HG03139 (cell line): ENCODE data around the gene NEU1.
A peak's percentile ranks its signal among the peaks of the same experiment; 100 is the strongest.
"Not testable (repeated sequence)": the region's sequence is repeated elsewhere in the genome, so short reads cannot be mapped to it uniquely, and the experiment has no call there.

Experiments used
- ATAC-seq: cut with Tn5 transposase; IDR thresholded peaks from one replicate; pipeline ENCODE4 v1.9.1; 2021; ENCODE audit not compliant: unreplicated experiment

Gene NEU1

DNA sequence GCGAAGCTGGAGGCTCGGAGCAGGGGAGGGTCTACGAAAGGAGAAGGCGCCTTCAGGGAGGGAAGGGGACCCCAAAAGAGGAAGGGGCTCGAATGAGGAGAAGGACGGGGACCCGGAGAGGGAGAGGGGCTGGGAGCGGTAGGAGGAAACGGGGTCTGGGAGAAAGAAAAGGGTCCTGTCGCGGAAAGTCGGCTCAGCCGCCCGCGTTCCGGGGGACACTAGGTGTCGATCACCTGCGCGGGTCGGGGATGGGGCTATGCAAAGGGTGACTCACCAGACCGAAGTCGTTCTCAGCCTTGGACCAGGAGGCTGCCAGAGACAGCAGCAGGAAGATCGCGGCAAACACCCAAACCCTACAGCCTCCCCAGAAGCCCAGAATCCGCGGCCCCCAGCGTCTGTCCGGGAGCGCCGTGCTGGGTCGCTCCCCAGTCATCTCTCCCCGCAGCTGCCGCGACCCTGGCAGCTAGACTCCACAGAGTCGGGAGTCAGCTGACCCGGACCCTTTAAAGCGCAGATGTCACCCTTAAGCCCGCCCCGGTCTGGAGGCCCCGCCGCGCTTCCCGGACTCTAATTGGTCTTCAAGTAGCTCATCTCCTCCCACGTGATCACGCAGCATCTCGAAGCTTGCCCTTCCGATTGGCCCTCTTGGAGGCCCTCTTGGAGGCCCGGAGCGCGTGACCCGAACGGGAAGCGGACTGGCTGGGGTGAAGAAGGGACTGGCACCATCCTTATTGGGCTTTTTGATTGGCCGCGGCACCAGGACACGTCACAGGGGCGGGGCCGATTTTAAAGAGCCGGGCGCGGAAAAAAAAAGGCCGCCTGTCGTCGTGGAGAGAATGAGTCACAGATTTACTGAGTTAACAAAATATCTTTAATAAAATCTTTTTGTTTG, at the start of gene NEU1:
TSS of gene NEU1 (minus strand) at position 478 of the 892 bp plus-strand sequence. CDS start at position 433, 45 bp downstream.
- ATAC-seq = peak; percentile 90

- ATAC-seq = no peak
These were observed 49.4 kb upstream of the NEU1 start for GRCh38 chr6:31911826-31912585.

DNA sequence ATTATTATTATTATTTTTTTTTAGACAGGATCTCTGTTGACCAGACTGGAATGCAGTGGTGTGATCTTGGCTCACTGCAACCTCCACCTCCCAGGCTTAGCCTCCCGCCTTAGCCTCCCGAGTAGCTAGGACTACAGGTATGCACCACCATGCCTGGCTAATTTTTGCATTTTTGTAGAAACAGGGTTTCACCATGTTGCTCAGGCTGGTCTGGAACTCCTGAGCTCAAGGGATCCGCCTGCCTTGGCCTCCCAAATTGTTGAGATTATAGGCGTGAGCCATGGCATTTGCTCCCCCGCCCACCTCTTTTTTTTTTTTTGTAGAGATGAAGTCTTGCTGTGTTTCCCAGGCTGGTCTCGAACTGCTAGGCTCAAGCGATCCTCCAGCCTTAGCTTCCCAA, 46.7 kb upstream of the NEU1 start:
- not testable (repeated sequence) for ATAC-seq

GRCh38 chr6:31908791-31909190, 46.2 kb upstream of the NEU1 start:
- ATAC-seq = peak; percentile 59

- not testable (repeated sequence) for ATAC-seq
These were observed 45.6 kb upstream of the NEU1 start for GRCh38 chr6:31908255-31908654.

- ATAC-seq = no peak
These were observed 44.7 kb upstream of the NEU1 start for GRCh38 chr6:31907158-31907813.

GRCh38 chr6:31906727-31907126, 44.1 kb upstream of the NEU1 start:
- not testable (repeated sequence) for ATAC-seq

DNA sequence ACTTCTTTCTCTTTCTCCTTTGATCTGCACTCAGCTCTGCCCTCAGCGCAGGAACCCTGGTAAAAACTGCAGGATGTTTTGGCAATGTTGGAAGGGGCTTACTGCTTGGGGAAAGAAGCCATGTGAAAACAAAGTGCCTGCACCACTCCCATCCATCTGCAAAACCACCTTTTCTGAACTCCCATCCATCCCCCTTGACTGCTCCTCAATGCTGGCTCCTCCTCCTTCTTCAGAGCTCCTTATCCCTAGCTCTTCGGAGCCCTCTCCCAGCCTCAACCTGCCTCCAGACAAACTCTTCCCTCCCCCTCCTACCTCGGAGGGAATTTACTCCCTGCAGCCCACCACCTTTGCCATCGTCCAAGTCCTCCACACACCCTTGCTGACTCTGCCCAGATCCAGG, 43.5 kb upstream of the NEU1 start:
- no peak for ATAC-seq

DNA sequence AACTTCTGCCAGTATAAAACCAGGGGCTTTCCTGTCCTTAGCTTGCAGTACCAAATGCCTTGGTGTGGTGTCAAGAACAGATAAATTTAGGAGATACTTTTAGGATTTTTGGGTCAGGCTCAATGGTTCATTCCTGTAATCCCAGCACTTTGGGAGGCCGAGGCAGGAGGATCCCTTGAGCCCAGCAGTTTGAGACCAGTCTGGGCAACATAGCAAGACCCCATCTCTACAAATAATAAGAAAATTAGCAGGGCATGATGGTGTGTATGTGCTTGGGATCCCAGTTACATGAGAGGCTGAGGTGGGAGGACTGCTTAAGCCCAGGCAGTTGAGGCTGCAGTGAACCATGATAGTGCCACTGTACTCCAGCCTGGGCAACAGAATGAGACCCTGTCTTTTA, 42.4 kb upstream of the NEU1 start:
- no peak for ATAC-seq

GRCh38 chr6:31903957-31904356, 41.3 kb upstream of the NEU1 start:
- no peak for ATAC-seq

GRCh38 chr6:31901953-31902643, 39.5 kb upstream of the NEU1 start, which contains the start of gene ZBTB12:
TSS of gene ZBTB12 (minus strand) at chr6:31902086. CDS start at chr6:31901305, 781 bp downstream.
- ATAC-seq = no peak

GRCh38 chr6:31901415-31901952, 38.9 kb upstream of the NEU1 start:
- no peak for ATAC-seq

DNA sequence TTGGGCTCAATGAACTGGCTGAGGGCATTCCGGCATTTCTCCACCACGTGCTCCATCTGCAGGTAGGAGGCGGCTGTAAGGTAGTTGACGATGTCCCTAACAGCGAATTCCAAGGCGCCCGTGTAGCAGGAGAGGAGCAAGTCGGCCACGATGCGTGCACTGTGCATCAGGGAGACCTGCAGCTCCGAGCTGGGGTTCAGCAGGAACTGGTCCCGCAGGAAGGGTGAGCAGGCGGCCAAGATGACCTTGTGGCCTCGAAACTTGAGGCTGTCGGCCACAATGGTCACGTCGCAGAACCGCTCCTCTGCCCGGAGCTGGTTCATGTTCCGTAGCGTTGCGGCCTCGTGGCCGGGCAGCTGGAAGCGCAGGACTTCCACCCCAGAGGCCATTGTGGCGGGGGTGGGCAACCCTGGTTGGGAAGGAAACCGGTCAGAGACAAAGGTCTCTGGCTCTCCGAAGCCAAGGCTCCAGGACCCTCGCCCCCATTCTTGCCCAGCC, 38.3 kb upstream of the NEU1 start:
- no peak for ATAC-seq

DNA sequence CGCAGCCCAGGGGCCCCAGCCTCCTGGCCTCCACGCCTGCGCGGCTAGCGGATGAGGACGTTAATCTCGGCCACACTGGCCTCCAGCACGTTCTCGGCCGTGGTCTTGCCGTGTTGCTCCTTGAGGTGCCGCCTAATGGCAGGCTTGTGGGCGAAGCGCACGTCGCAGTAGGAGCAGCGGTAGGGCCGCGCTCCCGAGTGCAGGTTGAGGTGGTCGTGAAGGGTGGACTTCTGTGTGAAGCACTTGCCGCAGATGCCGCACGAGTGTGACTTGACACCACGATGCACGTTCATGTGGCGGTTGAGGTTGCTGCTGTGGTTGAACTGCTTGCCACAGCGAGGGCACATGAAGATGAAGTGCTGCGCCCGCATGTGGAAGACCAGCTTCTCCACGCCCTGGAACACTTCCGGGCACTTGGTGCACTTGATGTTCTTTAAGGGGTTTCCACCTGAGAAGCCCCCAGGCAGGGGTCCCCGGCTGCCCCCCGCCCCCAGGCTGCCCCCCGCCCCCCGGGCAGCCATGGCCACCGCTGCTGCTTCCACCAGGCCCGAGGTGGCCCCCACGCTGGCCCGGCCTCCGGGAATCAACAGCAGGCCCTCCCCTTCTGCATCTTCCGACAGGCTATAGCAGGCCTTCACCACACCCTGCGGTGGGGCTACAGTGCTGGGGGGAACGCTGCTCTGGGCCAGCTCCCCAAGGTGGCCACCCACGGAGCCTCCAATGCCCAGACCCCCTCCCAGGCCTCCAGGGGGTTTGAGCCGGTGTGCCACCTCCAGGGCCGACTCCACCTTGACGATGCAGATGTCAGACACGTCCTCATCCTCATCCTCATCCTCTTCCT, 37.5 kb upstream of the NEU1 start:
- no peak for ATAC-seq

DNA sequence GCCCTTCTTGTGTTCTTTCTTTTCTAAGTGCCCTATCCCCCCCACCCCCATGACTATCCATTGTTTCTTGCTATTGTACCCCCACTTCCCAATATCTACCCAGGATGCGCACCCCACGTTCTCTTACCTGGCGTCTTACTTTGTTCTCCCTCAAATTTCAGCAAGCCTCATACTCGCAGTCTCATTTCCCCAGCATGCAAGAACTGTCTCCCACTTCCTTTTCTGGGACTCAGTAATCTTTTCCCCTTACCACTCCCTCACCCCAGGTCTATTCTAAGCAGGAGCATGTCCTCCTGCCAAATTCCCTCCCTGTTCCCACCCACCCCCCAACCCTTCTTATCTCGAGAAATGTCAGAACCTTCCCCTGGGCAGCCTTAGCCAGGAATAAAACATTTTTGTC, 36.6 kb upstream of the NEU1 start:
- no peak for ATAC-seq

- ATAC-seq = no peak
These were observed 35.9 kb upstream of the NEU1 start for GRCh38 chr6:31898383-31899011.

GRCh38 chr6:31897612-31898382, 35.2 kb upstream of the NEU1 start, which contains the start of gene EHMT2:
TSS of gene EHMT2 (minus strand) at chr6:31897698. CDS start at chr6:31897677, 21 bp downstream.
- ATAC-seq = peak; percentile 33
